ENCODE results near the gene ANKIB1.
"Not testable (repeated sequence)": the region's sequence is repeated elsewhere in the genome, so short reads cannot be mapped to it uniquely, and the experiment has no call there.

ANKIB1 gene

GRCh38 chr7:92245487-92246359 is at the start of gene ANKIB1, which contains the start of gene KRIT1:
TSS of gene ANKIB1 (plus strand) at chr7:92245974. CDS start at chr7:92294979, 49,005 bp downstream.
TSS of gene KRIT1 (minus strand) at chr7:92245914. CDS start at chr7:92242135, 3,779 bp downstream.
- peak; percentile 89 for DNase-seq

DNA sequence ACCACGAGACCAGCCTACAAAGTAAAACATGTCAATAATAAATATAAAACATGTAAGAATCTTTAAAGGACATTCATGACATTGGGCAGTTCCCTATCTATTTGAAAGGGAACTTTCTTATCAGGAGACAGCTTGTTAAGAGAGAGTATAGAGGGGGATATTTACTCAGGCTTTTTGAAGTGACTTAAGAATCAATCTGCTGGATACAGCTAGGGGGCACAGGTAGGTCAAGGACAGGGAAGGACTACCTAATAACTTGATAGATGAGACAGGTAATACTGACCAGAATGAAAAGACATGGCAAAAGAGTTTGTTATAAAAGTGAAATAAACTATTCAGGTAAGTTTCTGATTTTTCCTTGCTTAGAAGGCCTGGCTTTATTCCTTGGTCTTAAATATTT is 45.0 kb upstream of the ANKIB1 start:
- no peak for DNase-seq

- no peak for DNase-seq
These were observed 39.8 kb upstream of the ANKIB1 start for GRCh38 chr7:92205987-92206386.

GRCh38 chr7:92206672-92207071 is 39.1 kb upstream of the ANKIB1 start:
- DNase-seq, result no peak

DNA sequence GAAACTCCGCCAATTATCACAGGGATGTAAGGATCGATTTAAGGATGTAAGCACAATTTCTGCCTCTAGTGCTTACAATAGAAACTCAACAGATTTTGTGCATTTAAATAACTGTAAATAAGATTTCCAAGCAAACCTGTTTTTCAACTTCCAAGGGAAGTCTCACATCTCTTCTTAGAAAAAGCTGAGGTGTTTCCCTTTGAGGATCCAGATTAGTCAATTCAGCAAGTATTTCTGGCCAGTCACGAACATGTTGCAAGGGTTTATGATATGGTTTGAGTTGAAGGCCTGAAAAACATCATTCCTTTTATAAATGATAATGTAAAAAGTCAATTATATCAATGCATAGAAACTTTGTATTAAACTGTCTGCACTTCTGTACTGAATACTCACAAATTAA is 24.0 kb upstream of the ANKIB1 start:
- no peak for DNase-seq

DNA sequence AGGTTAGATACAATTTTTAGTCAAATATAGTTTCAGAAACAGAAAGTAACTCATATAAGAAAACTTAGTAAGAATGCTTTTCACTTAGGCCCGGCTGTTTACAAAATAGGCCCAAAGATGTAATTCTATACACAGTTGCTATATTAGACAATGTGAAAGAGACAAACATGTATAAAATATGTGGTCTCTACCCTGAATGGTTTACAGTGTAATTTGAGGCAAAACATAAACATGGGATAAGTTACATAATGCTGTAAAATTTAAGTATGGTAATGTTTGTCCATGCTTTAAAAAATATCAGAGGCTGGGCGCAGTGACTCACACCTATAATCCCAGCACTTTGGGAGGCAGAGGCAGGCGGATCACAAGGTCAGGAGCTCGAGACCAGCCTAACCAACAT is 18.8 kb upstream of the ANKIB1 start:
- no peak for DNase-seq

DNA sequence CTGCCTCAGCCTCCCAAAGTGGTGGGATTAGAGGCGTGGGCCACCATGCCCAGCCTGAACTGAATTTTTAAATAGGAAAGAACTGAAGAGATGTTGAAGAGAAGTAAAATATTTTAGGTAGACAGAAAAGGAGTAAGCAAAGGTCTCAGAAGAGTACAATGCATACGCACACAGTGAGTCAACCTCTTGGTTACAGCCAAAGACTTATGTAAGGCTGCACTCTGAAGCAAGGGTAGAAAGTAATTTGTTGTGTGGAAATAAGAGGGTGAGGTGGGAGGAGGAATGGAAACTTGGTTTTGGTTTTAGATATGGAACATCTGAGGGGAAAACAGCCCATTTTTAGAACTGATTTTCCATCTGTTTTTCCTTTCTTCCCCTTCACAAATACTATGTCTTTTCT is 17.7 kb upstream of the ANKIB1 start:
- DNase-seq, result no peak

DNA sequence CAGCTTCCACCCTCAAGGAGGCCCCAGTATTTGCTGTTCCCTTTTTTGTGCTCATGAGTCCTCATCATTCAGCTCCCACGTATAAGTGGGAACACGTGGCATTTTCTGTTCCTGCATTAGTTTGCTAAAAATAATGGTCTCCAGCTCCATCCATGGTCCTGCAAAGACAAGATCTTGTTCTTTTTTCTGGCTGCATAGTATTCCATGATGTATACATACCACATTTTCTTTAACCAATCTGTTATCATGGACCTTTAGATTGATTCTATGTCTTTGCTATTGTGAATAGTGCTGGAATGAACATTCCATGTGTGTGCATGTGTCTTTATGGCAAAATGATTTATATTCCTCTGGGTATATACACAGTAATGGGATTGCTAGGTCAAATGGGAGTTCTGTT is 17.0 kb upstream of the ANKIB1 start:
- DNase-seq, result no peak

DNA sequence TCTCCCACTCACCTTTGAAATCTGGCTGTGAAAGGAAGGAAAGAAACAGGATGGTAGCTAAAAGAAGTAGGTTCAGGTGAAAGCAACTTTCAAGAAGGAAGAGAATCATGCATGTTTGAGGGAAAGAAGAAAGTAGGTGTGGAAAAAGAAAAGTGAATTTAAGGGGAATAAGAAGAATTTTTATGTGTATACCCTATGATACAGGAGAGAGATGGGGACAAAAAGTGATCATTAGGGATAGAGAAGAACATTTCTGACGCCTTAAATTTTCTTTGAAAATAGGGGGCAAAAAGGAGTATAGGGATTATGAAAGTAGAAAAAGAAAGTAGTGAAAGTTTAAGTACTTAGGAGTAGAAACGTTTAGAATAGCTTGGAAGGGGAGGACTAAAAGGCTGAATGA is 15.2 kb upstream of the ANKIB1 start:
- no peak for DNase-seq

DNA sequence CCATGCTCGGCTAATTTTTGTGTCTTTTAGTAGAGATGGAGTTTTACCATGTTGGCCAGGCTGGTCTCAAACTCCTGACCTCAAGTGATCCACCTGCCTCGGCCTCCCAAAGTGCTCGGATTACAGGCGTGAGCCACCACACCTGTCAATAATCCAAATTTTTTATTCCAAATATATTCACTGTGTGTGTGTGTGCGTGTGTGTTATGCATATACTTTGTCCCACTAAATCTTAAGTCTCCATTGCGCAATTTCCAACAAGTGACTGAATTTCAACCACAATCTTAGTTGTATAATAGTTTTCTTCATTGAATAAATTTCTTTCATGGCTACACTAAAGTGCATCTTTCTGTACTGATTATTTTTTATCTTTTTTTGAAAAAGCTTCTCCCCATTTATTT is 2.8 kb upstream of the ANKIB1 start:
- no peak for DNase-seq

- no peak for DNase-seq
These were observed 827 bp upstream of the ANKIB1 start for GRCh38 chr7:92244808-92245486.

- peak; percentile 19 for DNase-seq
These were observed 757 bp downstream of the ANKIB1 start for GRCh38 chr7:92246360-92247101.

DNA sequence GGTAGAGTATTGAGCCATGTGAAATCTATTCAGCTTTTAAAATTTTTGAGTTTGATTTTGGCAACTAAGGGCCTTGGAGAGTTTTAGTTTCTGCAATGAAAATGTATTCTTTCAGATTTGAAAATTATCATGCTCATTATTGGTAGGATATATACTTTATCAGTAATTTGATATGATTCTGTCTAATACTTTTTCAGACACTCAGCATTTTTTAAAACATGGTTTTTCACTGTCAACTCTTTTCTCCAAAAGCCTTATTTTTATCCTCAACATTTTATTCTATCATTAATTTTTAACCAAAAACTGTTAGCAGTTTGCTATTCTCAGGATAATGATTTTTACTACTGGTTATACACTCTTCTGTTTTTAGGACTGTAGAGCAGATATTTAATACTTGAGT is 4.8 kb downstream of the ANKIB1 start:
- no peak for DNase-seq

- no peak for DNase-seq
These were observed 5.4 kb downstream of the ANKIB1 start for GRCh38 chr7:92251181-92251580.

DNA sequence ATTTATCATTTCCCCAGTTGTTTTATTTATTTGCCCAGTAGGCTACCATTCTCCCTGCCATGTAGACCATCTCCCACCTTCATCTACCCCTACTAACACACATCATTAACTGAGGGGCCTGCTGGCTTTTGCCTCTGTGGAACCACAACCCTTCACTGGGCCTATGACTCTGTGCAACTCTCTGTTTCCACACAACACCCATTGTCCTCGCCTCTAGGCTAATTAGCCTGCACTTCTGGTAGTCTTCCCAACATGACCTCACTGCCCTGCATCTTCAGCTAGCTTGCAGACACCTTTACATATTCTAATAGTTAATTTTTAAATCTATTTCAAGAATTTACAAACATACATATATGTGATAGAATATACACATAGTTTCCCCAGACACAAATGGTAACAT is 7.5 kb downstream of the ANKIB1 start:
- DNase-seq, result no peak

GRCh38 chr7:92254800-92255199 is 9.0 kb downstream of the ANKIB1 start:
- DNase-seq, result not testable (repeated sequence)

DNA sequence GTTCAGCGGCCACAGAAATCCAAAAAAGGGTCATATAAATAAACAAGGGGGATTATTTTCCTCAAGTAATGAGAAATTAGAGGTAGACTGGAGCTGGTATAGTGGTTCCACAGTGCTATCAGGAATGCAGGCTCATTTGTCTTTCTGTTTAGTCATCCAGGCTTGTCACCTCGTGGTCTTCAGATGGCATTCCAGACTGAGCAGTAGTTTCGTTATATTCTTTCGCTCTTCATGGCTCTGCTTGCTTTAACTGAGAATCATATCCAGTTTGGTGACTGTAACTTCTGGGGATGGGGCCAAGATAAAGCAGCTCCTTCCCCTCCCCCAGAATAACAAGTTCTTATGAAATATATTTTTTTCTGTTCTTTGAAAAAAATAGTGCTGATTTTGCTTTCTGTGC is 9.5 kb downstream of the ANKIB1 start:
- DNase-seq, result no peak

DNA sequence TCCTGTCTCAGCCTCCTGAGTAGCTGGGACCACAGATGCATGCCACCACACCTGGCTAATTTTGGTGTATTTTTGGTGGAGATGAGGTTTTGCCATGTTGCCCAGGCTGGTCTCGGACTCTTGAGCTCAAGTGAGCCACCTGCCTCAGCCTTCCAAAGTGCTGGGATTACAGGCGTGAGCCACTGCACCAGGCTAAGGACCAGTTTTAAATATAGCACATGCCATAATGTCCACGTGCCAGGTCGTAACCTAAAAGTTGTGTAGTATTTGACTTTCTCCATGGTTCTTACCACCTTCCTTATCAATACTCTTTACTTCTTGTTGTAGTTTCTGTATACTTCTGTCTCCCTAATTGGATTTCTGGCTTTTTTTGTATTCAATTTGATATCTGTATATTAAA is 13.3 kb downstream of the ANKIB1 start:
- no peak for DNase-seq

GRCh38 chr7:92259610-92260247 is 14.0 kb downstream of the ANKIB1 start:
- no peak for DNase-seq

DNA sequence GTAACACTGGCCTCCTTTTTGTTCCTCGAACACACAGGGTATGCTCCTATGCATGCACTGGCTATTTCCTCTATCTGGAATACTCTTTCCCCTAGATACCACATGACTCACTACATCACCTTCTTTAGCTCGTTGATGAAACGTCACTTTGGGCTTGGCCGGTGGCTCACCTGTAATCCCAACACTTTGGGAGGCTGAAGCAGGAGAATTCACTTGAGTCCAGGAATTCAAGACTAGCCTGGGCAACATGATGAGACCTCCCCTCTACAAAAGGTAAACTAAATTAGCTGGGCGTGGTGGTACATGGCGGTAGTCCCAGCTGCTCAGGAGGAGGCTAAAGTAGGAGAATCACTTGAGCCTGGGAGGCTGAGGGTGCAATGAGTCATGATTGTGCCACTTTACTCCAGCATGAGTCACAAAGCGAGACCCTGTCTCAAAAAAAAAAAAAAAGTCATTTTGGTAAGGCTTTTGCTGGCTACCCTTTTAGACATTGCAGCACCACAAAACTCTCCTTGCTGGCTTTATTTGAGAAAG is 14.5 kb downstream of the ANKIB1 start:
- no peak for DNase-seq

GRCh38 chr7:92266415-92267241 is 20.9 kb downstream of the ANKIB1 start:
- DNase-seq, result no peak

DNA sequence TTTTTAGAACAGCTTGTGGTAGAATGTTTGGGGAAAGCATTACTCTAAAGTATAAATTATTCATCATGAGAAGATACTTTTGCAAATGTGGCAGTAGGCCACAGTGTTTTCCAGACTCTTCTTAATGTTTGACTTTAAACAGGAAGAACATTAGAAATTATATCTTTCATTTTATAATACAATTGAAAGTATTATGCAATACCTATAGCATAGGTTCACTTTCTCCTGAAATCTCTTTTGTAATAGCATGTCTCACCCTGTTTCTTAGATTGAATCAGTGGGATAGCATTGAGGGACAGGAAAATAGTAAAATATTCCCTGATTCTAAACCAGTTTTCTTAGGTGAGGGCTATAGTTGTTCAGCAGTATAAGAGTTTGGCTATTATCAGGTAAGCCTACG is 23.1 kb downstream of the ANKIB1 start:
- no peak for DNase-seq
